Measurements from ENCODE around the gene MEIS2. TPM values are rescaled to one million over a fixed set of nuclear protein-coding genes. Genes with fewer than 3 reads are reported as not detected.

The MEIS2 gene
- polyA plus RNA-seq, 2 of the 4 experiments (the other 2 are of a cell fraction) = 7.3 to 11.1 TPM

DNA sequence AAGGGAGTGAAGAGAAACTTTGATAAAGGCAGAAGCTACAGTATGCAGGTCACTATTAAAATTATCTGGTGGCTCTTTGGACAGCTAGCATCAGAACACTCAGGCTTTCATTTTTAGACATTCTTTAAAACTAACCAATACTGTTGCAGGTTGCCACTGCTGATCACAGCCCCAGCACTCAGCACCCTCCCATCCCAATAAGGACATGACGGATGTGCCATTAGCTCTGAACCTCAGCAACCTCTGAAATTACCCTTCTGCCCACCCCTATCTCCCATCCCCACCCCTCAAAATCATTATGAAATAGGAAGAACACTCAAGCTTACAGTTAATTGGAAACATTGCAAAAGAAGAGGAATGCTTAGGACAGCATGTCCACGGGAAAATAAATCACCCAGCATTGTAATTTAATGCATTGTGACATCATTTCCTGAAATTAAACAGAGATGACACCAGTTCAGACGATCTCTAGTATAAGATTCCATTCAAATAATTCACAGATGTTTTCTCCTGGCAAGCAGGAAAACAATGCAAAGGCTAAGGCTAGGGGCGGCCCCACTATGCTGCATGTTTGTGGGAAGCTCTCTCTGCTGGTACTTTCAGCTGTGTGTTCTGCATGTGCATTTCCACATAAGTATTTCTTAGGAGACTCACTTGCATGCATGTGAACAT, 71.6 kb downstream of the MEIS2 start:
- POLR2A ChIA-PET = no interaction called here
- no peaks in the 10 kb centered on the region for H3K9me3 ChIP-seq
- no peaks in the 10 kb centered on the region for H3K4me1 ChIP-seq
- FAIRE-seq (no peak), ATAC-seq (no peak), DNase-seq (ENCODE audit: low read depth in 1 of 2, low spot score in 1 of 2) (no peak)
- TF ChIP-seq SMC3 (IDR thresholded peaks at IDR 0.05) = no peak
- TF ChIP-seq, protein P1, sequence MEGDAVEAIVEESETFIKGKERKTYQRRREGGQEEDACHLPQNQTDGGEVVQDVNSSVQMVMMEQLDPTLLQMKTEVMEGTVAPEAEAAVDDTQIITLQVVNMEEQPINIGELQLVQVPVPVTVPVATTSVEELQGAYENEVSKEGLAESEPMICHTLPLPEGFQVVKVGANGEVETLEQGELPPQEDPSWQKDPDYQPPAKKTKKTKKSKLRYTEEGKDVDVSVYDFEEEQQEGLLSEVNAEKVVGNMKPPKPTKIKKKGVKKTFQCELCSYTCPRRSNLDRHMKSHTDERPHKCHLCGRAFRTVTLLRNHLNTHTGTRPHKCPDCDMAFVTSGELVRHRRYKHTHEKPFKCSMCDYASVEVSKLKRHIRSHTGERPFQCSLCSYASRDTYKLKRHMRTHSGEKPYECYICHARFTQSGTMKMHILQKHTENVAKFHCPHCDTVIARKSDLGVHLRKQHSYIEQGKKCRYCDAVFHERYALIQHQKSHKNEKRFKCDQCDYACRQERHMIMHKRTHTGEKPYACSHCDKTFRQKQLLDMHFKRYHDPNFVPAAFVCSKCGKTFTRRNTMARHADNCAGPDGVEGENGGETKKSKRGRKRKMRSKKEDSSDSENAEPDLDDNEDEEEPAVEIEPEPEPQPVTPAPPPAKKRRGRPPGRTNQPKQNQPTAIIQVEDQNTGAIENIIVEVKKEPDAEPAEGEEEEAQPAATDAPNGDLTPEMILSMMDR (IDR thresholded peaks at IDR 0.05) = no peak
- no peak for TF ChIP-seq ZSCAN20 (CRISPR knock-in tag; IDR thresholded peaks at IDR 0.05)
- TF ChIP-seq HOXB13 (CRISPR knock-in tag; IDR thresholded peaks at IDR 0.05; ENCODE audit: low read depth) = no peak
- TF ChIP-seq MAFK (IDR thresholded peaks at IDR 0.05; ENCODE audit: partially characterized antibody) = no peak
- TF ChIP-seq CHD2 (IDR thresholded peaks at IDR 0.05; ENCODE audit: low read length, partially characterized antibody) = no peak
- no peak overlapping the region for H3K4me2 ChIP-seq
- CTCF ChIA-PET = interaction anchor here (1.4 kb wide), 1 partner anchor 16 kb away, joined by 3 read pairs; no protein-coding TSS in a partner anchor
- no peak overlapping the region for H3K4me3 ChIP-seq
- 88% methylated on average over 4 of the region's 4 CpGs for WGBS (ENCODE audit: missing lambda C conversion rate)
- no peak overlapping the region for H3K27ac ChIP-seq

DNA sequence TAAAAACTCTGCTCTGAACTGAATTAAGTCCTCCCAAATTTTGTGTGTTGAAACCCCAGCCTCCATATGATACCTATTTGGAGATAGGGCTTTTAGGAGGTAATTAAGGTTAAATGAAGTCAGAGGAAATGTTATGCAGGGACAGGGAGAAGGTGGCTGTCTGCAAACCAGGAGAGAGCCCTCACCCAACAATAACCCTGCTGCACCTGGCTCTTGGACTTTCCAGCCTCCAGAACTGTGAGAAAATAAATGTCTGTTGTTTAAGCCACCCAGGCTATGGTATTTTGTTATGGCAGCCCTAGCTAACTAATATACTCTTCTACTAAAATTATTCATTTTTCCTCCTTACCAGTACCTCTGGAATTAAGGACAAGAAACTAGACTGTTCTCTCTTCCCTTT, 79.5 kb downstream of the MEIS2 start:
- Histone ChIP-seq H3K27ac (no peak overlapping the region), H3K4me2 (no peak overlapping the region), H3K9me3 (no peaks in the 10 kb centered on the region), H3K4me1 (no peaks in the 10 kb centered on the region), H3K4me3 (no peak overlapping the region)
- ChIA-PET CTCF (no interaction called here), POLR2A (no interaction called here)
- ATAC-seq (no peak), FAIRE-seq (no peak), DNase-seq (ENCODE audit: low read depth in 1 of 2, low spot score in 1 of 2) (no peak)
- TF ChIP-seq MAFK (IDR thresholded peaks at IDR 0.05; ENCODE audit: partially characterized antibody) (no peak), HOXB5 (CRISPR knock-in tag; IDR thresholded peaks at IDR 0.05) (no peak), RARB (CRISPR knock-in tag; IDR thresholded peaks at IDR 0.05) (no peak), FOSL2 (IDR thresholded peaks at IDR 0.05) (no peak), FOSL2 (CRISPR knock-in tag; IDR thresholded peaks at IDR 0.05) (no peak), JUN (IDR thresholded peaks at IDR 0.05) (no peak), NFE2L2 (conservative IDR thresholded peaks at IDR 0.05; ENCODE audit: low read length) (no peak), HMGXB4 (CRISPR knock-in tag; IDR thresholded peaks at IDR 0.05; ENCODE audit: borderline replicate concordance) (no peak), BHLHE40 (IDR thresholded peaks at IDR 0.05; ENCODE audit: low read depth, low read length) (no peak), NR3C1 (IDR thresholded peaks at IDR 0.05) (no peak), ATOH8 (CRISPR knock-in tag; IDR thresholded peaks at IDR 0.05; ENCODE audit: low read depth) (no peak)
- TF ChIP-seq, protein P1 (IDR thresholded peaks at IDR 0.05) = no peak
- TF ChIP-seq, protein P2, sequence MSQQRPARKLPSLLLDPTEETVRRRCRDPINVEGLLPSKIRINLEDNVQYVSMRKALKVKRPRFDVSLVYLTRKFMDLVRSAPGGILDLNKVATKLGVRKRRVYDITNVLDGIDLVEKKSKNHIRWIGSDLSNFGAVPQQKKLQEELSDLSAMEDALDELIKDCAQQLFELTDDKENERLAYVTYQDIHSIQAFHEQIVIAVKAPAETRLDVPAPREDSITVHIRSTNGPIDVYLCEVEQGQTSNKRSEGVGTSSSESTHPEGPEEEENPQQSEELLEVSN (IDR thresholded peaks at IDR 0.05; ENCODE audit: borderline replicate concordance, low read depth) = no peak
